ENCODE data around the gene TEX13C.

Gene TEX13C

DNA sequence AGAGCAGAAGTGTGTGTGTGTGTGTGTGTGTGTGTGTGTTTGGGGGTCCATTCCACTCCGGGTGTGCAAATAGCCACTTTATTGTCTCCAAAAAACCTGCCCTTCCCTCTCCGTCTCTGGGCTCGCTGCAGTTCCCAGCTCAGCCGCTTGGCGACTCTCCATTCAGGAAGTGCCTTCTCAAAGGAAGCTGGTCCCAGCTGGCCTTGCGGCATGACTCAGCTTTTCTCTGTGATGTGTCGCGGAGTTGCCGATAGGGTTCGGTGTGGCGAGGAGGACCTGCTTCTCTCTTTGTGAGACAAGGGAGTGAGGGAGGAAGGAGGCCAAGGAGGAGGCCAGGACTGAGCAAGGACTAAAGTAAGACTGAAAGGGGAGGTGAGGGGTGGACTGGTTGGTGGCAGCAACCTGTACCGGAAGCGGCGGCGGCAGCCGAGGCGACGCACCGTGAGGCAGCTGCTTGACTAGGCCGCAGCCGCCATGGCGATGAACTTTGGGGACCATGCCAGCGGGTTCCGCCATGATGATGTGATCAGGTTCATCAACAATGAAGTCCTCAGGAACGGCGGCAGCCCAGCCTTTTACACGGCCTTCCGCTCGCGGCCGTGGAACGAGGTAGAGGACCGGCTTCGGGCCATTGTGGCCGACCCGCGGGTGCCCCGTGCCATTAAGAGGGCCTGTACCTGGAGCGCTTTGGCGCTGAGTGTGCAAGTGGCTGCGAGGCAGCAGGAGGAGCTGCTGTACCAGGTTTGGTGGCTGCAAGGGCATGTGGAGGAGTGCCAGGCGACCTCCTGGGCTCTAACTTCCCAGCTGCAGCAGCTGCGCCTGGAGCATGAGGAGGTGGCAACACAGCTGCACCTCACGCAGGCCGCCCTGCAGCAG lies at the start of gene TEX13C:
Gene TEX13C (plus strand): TSS at position 226 of the 876 bp plus-strand sequence. CDS start 249 bp downstream, at position 475.
- no peak for DNase-seq (ENCODE audit: low spot score)
- TF ChIP-seq, protein P1, sequence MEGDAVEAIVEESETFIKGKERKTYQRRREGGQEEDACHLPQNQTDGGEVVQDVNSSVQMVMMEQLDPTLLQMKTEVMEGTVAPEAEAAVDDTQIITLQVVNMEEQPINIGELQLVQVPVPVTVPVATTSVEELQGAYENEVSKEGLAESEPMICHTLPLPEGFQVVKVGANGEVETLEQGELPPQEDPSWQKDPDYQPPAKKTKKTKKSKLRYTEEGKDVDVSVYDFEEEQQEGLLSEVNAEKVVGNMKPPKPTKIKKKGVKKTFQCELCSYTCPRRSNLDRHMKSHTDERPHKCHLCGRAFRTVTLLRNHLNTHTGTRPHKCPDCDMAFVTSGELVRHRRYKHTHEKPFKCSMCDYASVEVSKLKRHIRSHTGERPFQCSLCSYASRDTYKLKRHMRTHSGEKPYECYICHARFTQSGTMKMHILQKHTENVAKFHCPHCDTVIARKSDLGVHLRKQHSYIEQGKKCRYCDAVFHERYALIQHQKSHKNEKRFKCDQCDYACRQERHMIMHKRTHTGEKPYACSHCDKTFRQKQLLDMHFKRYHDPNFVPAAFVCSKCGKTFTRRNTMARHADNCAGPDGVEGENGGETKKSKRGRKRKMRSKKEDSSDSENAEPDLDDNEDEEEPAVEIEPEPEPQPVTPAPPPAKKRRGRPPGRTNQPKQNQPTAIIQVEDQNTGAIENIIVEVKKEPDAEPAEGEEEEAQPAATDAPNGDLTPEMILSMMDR (IDR thresholded peaks at IDR 0.05; ENCODE audit: extremely low read depth, insufficient read depth, missing control alignments): no peak
- in situ Hi-C loops (cut with MboI; ENCODE audit: low pct_unique_long_range_greater_than_20kb, low sequenced_read_pairs, unreplicated experiment): no loop called here

GRCh38 chrX:125287282-125287681 lies 32.4 kb upstream of the TEX13C start:
- TF ChIP-seq, protein P1 (IDR thresholded peaks at IDR 0.05; ENCODE audit: extremely low read depth, insufficient read depth, missing control alignments): no peak
- DNase-seq (ENCODE audit: low spot score): no peak
- in situ Hi-C loops (cut with MboI; ENCODE audit: low pct_unique_long_range_greater_than_20kb, low sequenced_read_pairs, unreplicated experiment): no loop called here

DNA sequence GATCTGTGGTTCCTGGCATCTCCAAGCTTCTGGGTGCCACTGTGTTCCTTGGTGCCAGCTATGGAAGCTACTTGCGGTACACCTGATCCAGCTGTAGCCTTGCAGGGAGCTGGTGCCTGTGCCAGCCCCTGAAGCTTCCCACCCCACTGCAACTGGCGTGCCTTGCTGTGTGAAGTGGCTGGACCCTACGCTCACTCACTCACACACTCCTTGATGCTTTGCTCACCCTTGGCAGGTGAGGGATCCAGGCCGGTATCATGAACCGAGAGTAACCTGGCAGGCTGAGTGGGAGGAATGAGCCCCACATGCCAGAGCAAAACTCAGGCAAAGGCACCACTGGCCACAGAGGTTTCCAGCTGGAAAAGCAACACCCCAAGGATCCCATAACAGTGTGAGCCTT lies 31.3 kb upstream of the TEX13C start:
- in situ Hi-C loops (cut with MboI; ENCODE audit: low pct_unique_long_range_greater_than_20kb, low sequenced_read_pairs, unreplicated experiment): no loop called here
- no peak for DNase-seq (ENCODE audit: low spot score)
- TF ChIP-seq, protein P1 (IDR thresholded peaks at IDR 0.05; ENCODE audit: extremely low read depth, insufficient read depth, missing control alignments): no peak

GRCh38 chrX:125289209-125289608 lies 30.5 kb upstream of the TEX13C start:
- in situ Hi-C loops (cut with MboI; ENCODE audit: low pct_unique_long_range_greater_than_20kb, low sequenced_read_pairs, unreplicated experiment): no loop called here
- TF ChIP-seq, protein P1 (IDR thresholded peaks at IDR 0.05; ENCODE audit: extremely low read depth, insufficient read depth, missing control alignments): no peak

DNA sequence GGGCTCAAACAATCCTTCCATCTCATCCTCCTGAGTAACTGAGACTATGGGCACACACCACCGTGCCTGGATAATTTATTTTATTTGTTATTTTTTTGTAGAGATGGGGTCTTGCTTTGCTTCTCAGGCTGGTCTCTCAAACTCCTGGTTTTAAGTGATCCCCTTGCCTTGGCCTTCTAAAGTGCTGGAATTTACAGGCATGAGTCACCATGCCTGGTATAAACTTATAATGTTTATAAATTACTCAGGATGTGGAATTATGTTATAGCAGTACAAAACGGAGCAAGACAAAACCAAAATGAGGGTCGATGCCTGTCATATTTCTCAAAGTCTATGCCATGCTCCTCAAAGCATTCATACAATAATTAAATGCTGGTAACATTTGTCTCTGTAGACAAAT lies 29.8 kb upstream of the TEX13C start:
- DNase-seq (ENCODE audit: low spot score): no peak

More at GRCh38 chrX:125289209-125289608, 30.5 kb upstream of the TEX13C start:
- DNase-seq (ENCODE audit: low spot score): no peak

DNA sequence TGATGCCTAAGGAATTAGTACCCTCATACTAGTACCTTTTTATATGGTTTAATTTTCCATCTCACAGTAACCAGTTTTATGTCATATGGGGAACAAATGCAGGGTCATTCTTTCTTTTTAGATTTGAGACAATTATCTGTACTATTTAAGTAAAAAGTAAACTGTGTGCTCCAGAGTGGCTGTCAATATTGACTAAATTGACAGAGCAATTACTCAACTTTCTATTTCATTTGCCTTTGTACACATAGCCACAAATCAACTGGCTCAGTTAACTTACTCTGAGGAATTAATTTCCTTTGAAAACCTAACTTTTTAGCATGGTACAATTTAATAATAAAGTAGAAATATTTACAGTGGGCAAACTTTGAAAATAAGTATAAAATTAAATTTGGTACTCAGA lies 28.5 kb upstream of the TEX13C start:
- TF ChIP-seq, protein P1 (IDR thresholded peaks at IDR 0.05; ENCODE audit: extremely low read depth, insufficient read depth, missing control alignments): no peak
- DNase-seq (ENCODE audit: low spot score): no peak
- in situ Hi-C loops (cut with MboI; ENCODE audit: low pct_unique_long_range_greater_than_20kb, low sequenced_read_pairs, unreplicated experiment): no loop called here

More for the DNA sequence above, 29.8 kb upstream of the TEX13C start:
- TF ChIP-seq, protein P1 (IDR thresholded peaks at IDR 0.05; ENCODE audit: extremely low read depth, insufficient read depth, missing control alignments): no peak
- in situ Hi-C loops (cut with MboI; ENCODE audit: low pct_unique_long_range_greater_than_20kb, low sequenced_read_pairs, unreplicated experiment): no loop called here

Measured in GM13977 (cell line).